ENCODE data around the gene FAM131A.
"Not testable (repeated sequence)": the region's sequence is repeated elsewhere in the genome, so short reads cannot be mapped to it uniquely, and the experiment has no call there.

FAM131A gene

DNA sequence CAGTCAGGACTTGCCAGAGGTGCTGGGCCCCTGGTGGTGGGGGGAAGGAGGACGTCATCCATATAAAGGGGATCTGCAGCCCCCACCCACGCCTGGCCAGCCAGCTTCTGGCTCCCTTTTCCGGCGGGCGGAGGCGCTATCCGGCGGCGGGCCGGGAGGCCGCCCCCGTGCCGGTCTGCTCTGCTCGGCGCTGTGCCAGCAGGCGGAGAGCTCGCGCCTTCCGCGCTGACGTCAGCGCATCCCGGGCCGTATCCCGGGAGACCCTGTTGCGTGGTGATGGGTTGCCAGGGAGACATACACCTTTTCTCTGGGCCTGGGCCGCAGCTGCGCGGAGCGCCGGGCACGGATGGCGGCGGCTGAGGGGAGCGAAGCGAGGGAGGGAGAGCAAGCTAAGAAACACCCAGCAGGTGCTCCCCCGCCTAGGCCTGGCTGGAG is 1.1 kb downstream of the FAM131A start:
- no peak overlapping the region for H3K27ac Mint-ChIP-seq
- peaks cover 12% of the 10 kb centered on the region for H3K36me3 Mint-ChIP-seq (ENCODE audit: low read depth)
- H3K4me3 Mint-ChIP-seq, result no peak overlapping the region
- peaks cover 35% of the 10 kb centered on the region for H3K4me1 Mint-ChIP-seq
- DNase-seq, result peak; percentile 81
- TF ChIP-seq, protein P1, sequence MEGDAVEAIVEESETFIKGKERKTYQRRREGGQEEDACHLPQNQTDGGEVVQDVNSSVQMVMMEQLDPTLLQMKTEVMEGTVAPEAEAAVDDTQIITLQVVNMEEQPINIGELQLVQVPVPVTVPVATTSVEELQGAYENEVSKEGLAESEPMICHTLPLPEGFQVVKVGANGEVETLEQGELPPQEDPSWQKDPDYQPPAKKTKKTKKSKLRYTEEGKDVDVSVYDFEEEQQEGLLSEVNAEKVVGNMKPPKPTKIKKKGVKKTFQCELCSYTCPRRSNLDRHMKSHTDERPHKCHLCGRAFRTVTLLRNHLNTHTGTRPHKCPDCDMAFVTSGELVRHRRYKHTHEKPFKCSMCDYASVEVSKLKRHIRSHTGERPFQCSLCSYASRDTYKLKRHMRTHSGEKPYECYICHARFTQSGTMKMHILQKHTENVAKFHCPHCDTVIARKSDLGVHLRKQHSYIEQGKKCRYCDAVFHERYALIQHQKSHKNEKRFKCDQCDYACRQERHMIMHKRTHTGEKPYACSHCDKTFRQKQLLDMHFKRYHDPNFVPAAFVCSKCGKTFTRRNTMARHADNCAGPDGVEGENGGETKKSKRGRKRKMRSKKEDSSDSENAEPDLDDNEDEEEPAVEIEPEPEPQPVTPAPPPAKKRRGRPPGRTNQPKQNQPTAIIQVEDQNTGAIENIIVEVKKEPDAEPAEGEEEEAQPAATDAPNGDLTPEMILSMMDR (IDR thresholded peaks at IDR 0.05), result peak; percentile 19
- peaks cover 7% of the 10 kb centered on the region for H3K27me3 Mint-ChIP-seq (ENCODE audit: low read depth, poor library complexity)
- H3K9me3 Mint-ChIP-seq, result no peaks in the 10 kb centered on the region

GRCh38 chr3:184339001-184339400 is 1.6 kb downstream of the FAM131A start:
- Mint-ChIP-seq H3K4me1 (peaks cover 35% of the 10 kb centered on the region), H3K9me3 (no peaks in the 10 kb centered on the region)
- TF ChIP-seq, protein P1 (IDR thresholded peaks at IDR 0.05), result no peak

DNA sequence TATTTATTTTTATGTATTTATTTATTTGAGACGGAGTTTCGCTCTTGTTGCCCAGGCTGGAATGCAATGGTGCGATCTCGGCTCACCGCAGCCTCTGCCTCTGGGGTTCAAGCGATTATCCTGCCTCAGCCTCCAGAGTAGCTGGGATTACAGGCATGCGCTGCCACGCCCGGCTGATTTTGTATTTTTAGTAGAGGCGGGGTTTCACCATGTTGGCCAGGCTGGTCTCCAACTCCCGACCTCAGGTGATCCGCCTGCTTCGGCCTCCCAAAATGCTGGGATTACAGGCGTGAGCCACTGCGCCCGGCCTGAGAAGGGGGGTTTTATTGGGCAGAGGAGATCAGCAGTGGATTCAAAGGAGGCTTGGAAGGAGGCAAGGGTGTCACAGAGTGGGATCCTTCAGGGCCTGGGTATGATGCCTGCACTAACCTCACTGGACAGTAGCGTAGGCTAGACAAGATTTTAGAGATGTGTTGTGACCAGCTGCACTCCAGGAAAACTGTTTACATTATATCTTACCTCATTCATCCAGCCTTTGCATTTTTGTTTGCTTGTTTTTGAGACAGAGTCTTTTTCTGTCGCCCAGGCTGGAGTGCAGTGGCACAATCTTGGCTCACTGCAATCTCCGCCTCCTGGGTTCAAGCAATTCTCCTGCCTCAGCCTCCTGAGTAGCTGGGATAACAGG is 2.2 kb downstream of the FAM131A start:
- not testable (repeated sequence) for H3K27ac Mint-ChIP-seq; DNase-seq; H3K4me3 Mint-ChIP-seq; H3K9me3 Mint-ChIP-seq; H3K27me3 Mint-ChIP-seq (ENCODE audit: low read depth, poor library complexity); H3K36me3 Mint-ChIP-seq (ENCODE audit: low read depth)
- peaks cover 35% of the 10 kb centered on the region for H3K4me1 Mint-ChIP-seq

More at GRCh38 chr3:184339001-184339400, 1.6 kb downstream of the FAM131A start:
- DNase-seq, result no peak
- Mint-ChIP-seq H3K27ac (no peak overlapping the region), H3K36me3 (ENCODE audit: low read depth) (peaks cover 8% of the 10 kb centered on the region), H3K27me3 (ENCODE audit: low read depth, poor library complexity) (peaks cover 7% of the 10 kb centered on the region), H3K4me3 (peak overlapping the region; percentile 42)

DNA sequence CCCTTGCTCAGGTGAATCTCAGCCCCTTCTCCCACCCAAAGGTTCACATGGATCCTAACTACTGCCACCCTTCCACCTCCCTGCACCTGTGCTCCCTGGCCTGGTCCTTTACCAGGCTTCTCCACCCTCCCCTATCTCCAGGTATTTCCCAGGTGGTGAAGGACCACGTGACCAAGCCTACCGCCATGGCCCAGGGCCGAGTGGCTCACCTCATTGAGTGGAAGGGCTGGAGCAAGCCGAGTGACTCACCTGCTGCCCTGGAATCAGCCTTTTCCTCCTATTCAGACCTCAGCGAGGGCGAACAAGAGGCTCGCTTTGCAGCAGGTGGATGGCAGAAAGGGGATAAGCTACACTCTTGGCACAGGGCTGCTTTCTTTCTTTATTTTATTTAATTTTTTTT is 4.5 kb downstream of the FAM131A start:
- H3K27me3 Mint-ChIP-seq (ENCODE audit: low read depth, poor library complexity), result peaks cover 10% of the 10 kb centered on the region
- H3K9me3 Mint-ChIP-seq, result no peaks in the 10 kb centered on the region
- no peak for DNase-seq
- H3K27ac Mint-ChIP-seq, result no peak overlapping the region
- H3K4me3 Mint-ChIP-seq, result no peak overlapping the region
- H3K4me1 Mint-ChIP-seq, result peaks cover 34% of the 10 kb centered on the region
- peaks cover 12% of the 10 kb centered on the region for H3K36me3 Mint-ChIP-seq (ENCODE audit: low read depth)
- TF ChIP-seq, protein P1 (IDR thresholded peaks at IDR 0.05), result no peak

GRCh38 chr3:184343200-184343876 is 5.9 kb downstream of the FAM131A start:
- no peaks in the 10 kb centered on the region for H3K9me3 Mint-ChIP-seq
- H3K4me1 Mint-ChIP-seq, result peaks cover 20% of the 10 kb centered on the region
- peaks cover 7% of the 10 kb centered on the region for H3K27me3 Mint-ChIP-seq (ENCODE audit: low read depth, poor library complexity)
- TF ChIP-seq, protein P1 (IDR thresholded peaks at IDR 0.05), result no peak
- H3K27ac Mint-ChIP-seq, result no peak overlapping the region
- no peak for DNase-seq
- H3K36me3 Mint-ChIP-seq (ENCODE audit: low read depth), result peaks cover 12% of the 10 kb centered on the region
- H3K4me3 Mint-ChIP-seq, result no peak overlapping the region

- Mint-ChIP-seq H3K27me3 (ENCODE audit: low read depth, poor library complexity) (peaks cover 4% of the 10 kb centered on the region), H3K4me3 (no peak overlapping the region), H3K4me1 (peaks cover 11% of the 10 kb centered on the region), H3K27ac (no peak overlapping the region), H3K36me3 (ENCODE audit: low read depth) (peaks cover 12% of the 10 kb centered on the region), H3K9me3 (no peaks in the 10 kb centered on the region)
- DNase-seq, result no peak
- TF ChIP-seq, protein P1 (IDR thresholded peaks at IDR 0.05), result no peak
Measured at GRCh38 chr3:184344579-184345316, 7.3 kb downstream of the FAM131A start.

Measured in nephron progenitor cell (in vitro differentiated cells).